ENCODE data around the gene RARRES1. TPM values are rescaled to one million over a fixed set of nuclear protein-coding genes. Genes with fewer than 3 reads are reported as not detected.

Gene RARRES1
- total RNA-seq, 1 experiment from 2014 or later: 0.20 TPM

DNA sequence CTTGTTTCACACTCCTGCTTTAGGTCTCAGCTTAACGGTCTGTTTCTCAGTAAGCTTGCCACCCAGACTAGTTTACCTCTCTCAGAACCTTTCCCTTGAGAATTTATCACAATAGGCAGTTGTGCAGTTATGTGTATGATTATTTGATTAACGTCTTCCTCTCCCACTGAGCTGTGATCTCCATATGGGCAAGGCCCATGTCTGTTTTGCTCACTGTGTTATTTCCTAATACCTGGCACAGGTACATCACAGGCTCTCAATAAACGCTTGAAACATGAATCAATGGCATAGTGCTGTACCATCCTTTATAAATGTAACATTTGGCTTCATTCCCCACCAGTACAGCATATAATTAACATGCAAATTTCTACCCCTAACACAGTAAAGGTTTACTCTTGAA, 29.1 kb upstream of the RARRES1 start (continued):
- TF ChIP-seq ELF1 (IDR thresholded peaks at IDR 0.05; ENCODE audit: borderline replicate concordance, low read depth): no peak
- TF ChIP-seq SRF (IDR thresholded peaks at IDR 0.05; ENCODE audit: low read depth): no peak
- no peak for TF ChIP-seq ZNF274 (IDR thresholded peaks at IDR 0.05; ENCODE audit: low read depth, low read length)

DNA sequence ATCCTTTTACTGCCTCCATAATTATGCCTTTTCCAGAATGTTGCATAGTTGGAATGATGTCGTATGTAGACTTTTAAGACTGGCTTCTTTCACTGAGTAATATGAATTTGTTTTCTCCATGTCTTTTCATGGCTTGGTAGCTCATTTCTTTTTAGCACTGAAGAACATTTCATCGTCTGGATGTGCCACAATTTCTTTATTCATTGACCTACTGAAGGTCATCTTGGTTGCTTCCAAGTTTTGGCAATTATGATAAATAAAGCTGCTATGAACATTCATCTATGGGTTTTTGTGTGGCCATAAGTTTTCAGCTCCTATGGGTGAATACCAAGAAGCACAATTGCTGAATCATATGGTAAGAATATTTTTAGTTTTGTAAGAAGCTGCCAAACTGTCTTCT, 23.2 kb upstream of the RARRES1 start:
- H3K27ac ChIP-seq (ENCODE audit: low read depth, low read length): no peak overlapping the region
- intact Hi-C loops (cut with micrococcal nuclease): no loop called here
- H3K4me2 ChIP-seq (ENCODE audit: low read length): no peak overlapping the region
- no peak overlapping the region for H3K9ac ChIP-seq (ENCODE audit: low read length)
- H4K20me1 ChIP-seq (ENCODE audit: insufficient read depth): no peaks in the 10 kb centered on the region
- no peaks in the 10 kb centered on the region for H3K9me3 ChIP-seq (ENCODE audit: control insufficient read depth in 1 of 2, insufficient read depth in 1 of 2, low read depth in 1 of 2, low read length in 2 of 2)
- no TSS peak for BruUV-seq (replicated peaks)
- ATAC-seq (no peak), DNase-seq (ENCODE audit: low read depth, low spot score) (no peak)
- no peaks in the 10 kb centered on the region for H3K27me3 ChIP-seq (ENCODE audit: insufficient read depth, low read length)
- no peak for TF ChIP-seq CBX3 (IDR thresholded peaks at IDR 0.05; ENCODE audit: low read depth)
- TF ChIP-seq EZH2 (IDR thresholded peaks at IDR 0.05): no peak
- TF ChIP-seq TCF7L2 (IDR thresholded peaks at IDR 0.05; ENCODE audit: borderline replicate concordance, extremely low read depth, insufficient read depth, insufficient read length): no peak
- TF ChIP-seq, protein P1, sequence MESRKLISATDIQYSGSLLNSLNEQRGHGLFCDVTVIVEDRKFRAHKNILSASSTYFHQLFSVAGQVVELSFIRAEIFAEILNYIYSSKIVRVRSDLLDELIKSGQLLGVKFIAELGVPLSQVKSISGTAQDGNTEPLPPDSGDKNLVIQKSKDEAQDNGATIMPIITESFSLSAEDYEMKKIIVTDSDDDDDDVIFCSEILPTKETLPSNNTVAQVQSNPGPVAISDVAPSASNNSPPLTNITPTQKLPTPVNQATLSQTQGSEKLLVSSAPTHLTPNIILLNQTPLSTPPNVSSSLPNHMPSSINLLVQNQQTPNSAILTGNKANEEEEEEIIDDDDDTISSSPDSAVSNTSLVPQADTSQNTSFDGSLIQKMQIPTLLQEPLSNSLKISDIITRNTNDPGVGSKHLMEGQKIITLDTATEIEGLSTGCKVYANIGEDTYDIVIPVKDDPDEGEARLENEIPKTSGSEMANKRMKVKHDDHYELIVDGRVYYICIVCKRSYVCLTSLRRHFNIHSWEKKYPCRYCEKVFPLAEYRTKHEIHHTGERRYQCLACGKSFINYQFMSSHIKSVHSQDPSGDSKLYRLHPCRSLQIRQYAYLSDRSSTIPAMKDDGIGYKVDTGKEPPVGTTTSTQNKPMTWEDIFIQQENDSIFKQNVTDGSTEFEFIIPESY (IDR thresholded peaks at IDR 0.05; ENCODE audit: extremely low read depth, insufficient replicate concordance, low read length): no peak
- TF ChIP-seq YY1 (IDR thresholded peaks at IDR 0.05; ENCODE audit: extremely low read depth, insufficient replicate concordance, low read depth, low read length): no peak
- TF ChIP-seq, protein P2, sequence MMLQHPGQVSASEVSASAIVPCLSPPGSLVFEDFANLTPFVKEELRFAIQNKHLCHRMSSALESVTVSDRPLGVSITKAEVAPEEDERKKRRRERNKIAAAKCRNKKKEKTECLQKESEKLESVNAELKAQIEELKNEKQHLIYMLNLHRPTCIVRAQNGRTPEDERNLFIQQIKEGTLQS (IDR thresholded peaks at IDR 0.05): no peak
- TF ChIP-seq, protein P3, sequence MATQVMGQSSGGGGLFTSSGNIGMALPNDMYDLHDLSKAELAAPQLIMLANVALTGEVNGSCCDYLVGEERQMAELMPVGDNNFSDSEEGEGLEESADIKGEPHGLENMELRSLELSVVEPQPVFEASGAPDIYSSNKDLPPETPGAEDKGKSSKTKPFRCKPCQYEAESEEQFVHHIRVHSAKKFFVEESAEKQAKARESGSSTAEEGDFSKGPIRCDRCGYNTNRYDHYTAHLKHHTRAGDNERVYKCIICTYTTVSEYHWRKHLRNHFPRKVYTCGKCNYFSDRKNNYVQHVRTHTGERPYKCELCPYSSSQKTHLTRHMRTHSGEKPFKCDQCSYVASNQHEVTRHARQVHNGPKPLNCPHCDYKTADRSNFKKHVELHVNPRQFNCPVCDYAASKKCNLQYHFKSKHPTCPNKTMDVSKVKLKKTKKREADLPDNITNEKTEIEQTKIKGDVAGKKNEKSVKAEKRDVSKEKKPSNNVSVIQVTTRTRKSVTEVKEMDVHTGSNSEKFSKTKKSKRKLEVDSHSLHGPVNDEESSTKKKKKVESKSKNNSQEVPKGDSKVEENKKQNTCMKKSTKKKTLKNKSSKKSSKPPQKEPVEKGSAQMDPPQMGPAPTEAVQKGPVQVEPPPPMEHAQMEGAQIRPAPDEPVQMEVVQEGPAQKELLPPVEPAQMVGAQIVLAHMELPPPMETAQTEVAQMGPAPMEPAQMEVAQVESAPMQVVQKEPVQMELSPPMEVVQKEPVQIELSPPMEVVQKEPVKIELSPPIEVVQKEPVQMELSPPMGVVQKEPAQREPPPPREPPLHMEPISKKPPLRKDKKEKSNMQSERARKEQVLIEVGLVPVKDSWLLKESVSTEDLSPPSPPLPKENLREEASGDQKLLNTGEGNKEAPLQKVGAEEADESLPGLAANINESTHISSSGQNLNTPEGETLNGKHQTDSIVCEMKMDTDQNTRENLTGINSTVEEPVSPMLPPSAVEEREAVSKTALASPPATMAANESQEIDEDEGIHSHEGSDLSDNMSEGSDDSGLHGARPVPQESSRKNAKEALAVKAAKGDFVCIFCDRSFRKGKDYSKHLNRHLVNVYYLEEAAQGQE (IDR thresholded peaks at IDR 0.05; ENCODE audit: low read depth): no peak
- H3K9me2 ChIP-seq (ENCODE audit: insufficient read depth): no peaks in the 10 kb centered on the region
- ChIA-PET POLR2A (no interaction called here), RAD21 (ENCODE audit: low non-redundant PET in 1 of 2, low total read pairs in 2 of 2, uncharacterized antibody in 2 of 2, unreplicated experiment in 2 of 2) (no interaction called here), CTCF (interaction anchor here (2.9 kb wide), 1 partner anchor 28 kb away, joined by 9 read pairs; no protein-coding TSS in a partner anchor)
- no peak overlapping the region for H2AFZ ChIP-seq (ENCODE audit: low read depth, low read length, poor library complexity, severe bottlenecking)
- H3K4me1 ChIP-seq (ENCODE audit: control insufficient read depth in 1 of 2, insufficient read depth in 2 of 2, low read length in 2 of 2): no peaks in the 10 kb centered on the region
- H3K36me3 ChIP-seq (ENCODE audit: control insufficient read depth in 1 of 2, insufficient read depth in 2 of 2, low read length in 2 of 2): no peaks in the 10 kb centered on the region
- no peaks in the 10 kb centered on the region for H3K79me2 ChIP-seq (ENCODE audit: insufficient read depth, low read length)
- no peak overlapping the region for H3K4me3 ChIP-seq (replicated peaks in 1 of 2; ENCODE audit: low read depth in 1 of 2, low read length in 2 of 2)

Measured in HCT116 (cell line).